ENCODE measurements around the gene SLC11A1.

Gene SLC11A1

DNA sequence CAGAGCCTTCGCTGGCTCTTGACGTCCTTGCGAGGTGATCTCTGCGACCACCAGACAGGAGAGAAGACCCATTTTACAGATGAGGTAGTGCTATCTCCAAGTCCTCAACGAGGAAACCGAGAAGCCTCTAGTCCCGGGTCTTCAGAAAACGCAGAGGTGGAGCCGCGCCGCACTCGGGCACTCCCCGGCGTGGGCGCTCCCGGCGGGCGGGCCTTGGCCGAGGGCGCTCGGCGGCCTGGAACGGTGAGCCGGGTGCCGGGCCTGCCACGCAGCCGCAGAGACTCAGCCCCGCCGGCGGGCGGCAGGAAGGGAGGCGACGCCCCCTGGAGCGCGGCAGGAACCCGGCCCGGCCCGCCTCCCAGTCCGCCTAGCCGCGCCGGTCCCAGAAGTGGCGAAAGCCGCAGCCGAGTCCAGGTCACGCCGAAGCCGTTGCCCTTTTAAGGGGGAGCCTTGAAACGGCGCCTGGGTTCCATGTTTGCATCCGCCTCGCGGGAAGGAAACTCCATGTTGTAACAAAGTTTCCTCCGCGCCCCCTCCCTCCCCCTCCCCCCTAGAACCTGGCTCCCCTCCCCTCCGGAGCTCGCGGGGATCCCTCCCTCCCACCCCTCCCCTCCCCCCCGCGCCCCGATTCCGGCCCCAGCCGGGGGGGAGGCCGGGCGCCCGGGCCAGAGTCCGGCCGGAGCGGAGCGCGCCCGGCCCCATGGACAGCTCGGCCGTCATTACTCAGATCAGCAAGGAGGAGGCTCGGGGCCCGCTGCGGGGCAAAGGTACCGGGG is 17.5 kb downstream of the SLC11A1 start, which contains the start of gene CTDSP1:
TSS of gene CTDSP1 (plus strand) at position 478 of the 776 bp plus-strand sequence. CDS start at position 701, 223 bp downstream.
- TF ChIP-seq, protein P1, sequence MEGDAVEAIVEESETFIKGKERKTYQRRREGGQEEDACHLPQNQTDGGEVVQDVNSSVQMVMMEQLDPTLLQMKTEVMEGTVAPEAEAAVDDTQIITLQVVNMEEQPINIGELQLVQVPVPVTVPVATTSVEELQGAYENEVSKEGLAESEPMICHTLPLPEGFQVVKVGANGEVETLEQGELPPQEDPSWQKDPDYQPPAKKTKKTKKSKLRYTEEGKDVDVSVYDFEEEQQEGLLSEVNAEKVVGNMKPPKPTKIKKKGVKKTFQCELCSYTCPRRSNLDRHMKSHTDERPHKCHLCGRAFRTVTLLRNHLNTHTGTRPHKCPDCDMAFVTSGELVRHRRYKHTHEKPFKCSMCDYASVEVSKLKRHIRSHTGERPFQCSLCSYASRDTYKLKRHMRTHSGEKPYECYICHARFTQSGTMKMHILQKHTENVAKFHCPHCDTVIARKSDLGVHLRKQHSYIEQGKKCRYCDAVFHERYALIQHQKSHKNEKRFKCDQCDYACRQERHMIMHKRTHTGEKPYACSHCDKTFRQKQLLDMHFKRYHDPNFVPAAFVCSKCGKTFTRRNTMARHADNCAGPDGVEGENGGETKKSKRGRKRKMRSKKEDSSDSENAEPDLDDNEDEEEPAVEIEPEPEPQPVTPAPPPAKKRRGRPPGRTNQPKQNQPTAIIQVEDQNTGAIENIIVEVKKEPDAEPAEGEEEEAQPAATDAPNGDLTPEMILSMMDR (conservative IDR thresholded peaks at IDR 0.05): no peak; the same call in 1 of the 2 replicates
- peak within 1 kb of the TSS; percentile 98 for H3K27ac ChIP-seq

DNA sequence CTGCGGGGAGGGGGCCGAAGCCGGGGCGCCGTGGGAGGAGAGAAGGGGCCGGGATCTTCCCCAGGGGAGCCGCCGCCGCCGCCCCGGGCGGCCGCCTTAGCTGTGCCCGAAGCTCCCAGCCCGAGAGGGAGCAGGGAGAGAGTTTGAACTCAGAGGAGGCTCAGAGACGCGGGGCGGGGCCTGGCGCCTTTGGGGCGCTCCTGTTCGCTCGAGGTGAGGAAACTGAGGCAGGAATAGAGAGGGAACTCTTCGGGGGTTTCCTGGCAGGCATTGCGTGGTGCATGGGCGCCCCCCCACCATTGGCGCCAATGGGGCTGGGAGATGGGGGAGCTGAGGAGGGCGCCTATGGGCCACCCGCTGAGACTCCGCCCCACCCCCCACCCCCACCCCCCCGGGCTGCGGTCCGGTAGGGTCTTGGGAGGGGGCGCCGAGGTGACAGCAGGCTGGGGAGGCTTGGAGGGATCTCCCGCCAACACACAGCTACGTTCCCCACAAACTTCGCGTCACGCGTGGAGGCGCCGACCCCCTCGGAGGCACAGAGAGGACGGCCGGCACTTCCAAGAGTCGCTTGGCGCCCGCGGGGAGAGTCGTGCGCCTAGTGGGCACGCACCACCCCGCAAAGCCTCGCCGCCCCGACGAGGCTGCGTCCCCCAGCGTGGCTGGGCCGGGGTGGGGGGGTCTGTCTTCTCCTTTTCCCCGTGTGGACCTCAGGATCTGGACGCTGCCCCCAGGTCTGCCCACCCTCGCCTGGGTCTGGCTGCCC is 18.3 kb downstream of the SLC11A1 start:
- TF ChIP-seq, protein P1 (conservative IDR thresholded peaks at IDR 0.05): no peak
- peak overlapping the region; percentile 98 for H3K27ac ChIP-seq

DNA sequence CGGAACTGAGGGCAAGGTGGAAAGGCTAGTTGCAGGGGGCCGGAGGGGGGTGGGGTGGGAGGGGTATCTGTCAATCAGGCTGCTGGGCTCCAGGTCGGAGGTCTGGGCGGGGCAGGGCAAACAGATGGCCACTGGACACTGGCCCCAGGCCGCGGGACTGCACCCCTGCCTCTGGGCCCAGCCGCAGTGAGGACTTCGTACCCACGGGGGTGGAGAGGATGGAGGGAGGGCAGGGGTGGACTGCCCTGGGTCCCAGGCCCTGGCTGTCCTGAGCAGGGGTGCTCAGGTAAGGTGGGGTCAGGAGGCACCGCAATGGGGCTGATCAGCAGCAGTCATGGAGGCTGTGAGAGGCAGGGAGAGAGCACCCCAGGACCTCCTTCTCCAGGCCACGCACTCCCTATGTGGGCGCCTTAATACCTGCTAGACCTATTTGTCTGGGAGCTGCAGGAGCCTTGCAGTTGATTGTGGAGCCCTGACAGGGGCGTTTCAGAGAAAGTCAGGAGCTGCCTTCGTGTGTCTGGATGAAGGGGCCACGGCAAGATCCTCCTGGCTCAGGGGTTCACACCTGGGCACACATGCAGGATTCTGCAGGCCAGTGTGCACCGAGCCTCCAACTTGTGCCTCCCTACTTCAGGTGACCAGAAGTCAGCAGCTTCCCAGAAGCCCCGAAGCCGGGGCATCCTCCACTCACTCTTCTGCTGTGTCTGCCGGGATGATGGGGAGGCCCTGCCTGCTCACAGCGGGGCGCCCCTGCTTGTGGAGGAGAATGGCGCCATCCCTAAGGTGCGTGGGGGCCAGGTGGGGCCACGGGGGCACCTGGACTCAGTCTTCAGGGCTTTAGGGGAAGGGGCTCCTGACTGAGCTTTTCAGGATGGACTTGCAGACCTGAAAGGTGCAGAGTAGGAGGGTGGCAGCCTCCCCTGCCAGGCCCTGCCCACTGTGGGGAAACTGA is 19.1 kb downstream of the SLC11A1 start:
- TF ChIP-seq, protein P1 (conservative IDR thresholded peaks at IDR 0.05): no peak
- peak overlapping the region; percentile 98 for H3K27ac ChIP-seq

DNA sequence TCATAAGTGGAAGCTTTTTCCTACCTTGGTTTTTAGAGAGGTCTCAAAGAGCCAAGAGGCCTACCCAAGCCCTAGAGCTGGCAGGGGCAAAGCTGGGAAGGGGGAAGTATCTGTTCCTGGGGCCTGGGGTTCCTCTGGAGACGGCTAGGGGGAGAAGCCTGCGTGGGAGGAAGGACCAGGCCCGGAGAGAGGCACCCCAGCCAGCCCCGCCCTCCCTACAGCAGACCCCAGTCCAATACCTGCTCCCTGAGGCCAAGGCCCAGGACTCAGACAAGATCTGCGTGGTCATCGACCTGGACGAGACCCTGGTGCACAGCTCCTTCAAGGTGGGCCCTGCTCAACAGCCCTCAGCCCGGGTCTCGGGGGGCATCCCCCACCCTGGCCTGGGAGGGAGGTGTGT is 19.8 kb downstream of the SLC11A1 start:
- H3K27ac ChIP-seq: peak overlapping the region; percentile 98; the same call in 1 of the 2 replicates
- TF ChIP-seq, protein P1 (conservative IDR thresholded peaks at IDR 0.05): no peak

DNA sequence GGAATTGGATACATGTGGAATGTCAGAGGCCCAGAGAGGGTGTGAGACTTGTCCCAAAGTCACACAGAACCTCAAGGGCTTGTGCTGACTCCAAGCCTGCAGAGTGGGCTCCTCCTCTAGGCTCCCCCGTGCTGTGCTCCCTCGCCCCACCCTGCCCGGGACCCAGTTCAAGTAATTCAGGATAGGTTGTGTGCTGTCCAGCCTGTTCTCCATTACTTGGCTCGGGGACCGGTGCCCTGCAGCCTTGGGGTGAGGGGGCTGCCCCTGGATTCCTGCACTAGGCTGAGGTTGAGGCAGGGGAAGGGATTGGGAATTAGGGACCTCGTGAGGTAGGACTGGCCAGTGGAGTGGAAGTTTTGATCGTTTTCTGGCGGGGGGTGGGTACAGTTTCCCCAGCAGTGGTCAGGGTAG is 20.4 kb downstream of the SLC11A1 start:
- peak overlapping the region; percentile 98; the same call in 1 of the 2 replicates for H3K27ac ChIP-seq
- TF ChIP-seq, protein P1 (conservative IDR thresholded peaks at IDR 0.05): no peak

DNA sequence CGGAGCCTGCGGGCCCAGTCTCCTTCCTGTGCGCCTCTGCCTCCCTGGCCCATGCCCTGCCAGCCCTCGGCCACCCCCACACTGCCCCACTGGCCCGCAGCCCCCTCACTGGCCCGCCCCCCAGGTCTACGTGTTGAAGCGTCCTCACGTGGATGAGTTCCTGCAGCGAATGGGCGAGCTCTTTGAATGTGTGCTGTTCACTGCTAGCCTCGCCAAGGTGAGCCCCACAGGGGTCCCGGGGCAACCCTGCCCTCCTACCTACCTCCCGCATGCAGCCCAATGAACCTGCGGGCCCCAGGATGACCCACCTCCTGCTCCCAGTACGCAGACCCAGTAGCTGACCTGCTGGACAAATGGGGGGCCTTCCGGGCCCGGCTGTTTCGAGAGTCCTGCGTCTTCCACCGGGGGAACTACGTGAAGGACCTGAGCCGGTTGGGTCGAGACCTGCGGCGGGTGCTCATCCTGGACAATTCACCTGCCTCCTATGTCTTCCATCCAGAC is 20.9 kb downstream of the SLC11A1 start:
- no peak overlapping the region; the same call in 1 of the 2 replicates for H3K27ac ChIP-seq
- TF ChIP-seq, protein P1 (conservative IDR thresholded peaks at IDR 0.05): no peak
